IMR-90 (cell line): ENCODE data around the gene TUBB2B.

Source experiments
- CTCF ChIP-seq: conservative IDR thresholded peaks from 2 replicates; pipeline ENCODE4 v1.5.1; 2012; ENCODE audit warnings: mild to moderate bottlenecking, low read depth, low read length, improper control_type of control experiment
- POLR2A ChIP-seq: IDR thresholded peaks from 2 replicates; pipeline ENCODE4 v1.6.1; 2012; ENCODE audit warnings: mild to moderate bottlenecking, low read depth, low read length
- RAD21 ChIP-seq: IDR thresholded peaks from 2 replicates; pipeline ENCODE4 v1.6.1; 2012; ENCODE audit warnings: low read length, improper control_type of control experiment
- USF2 ChIP-seq: fragments of 150-350 bp; IDR thresholded peaks from 2 replicates; pipeline ENCODE4 v1.6.1; 2017; ENCODE audit warnings: mild to moderate bottlenecking, antibody characterized with exemption, low read length, low read depth

- TF ChIP-seq CTCF (no peak), USF2 (no peak), POLR2A (no peak), RAD21 (no peak)
Measured at GRCh38 chr6:3194535-3195419, 32.7 kb downstream of the TUBB2B start.
